Stomach (tissue), 4 donors: ENCODE measurements around the gene TMEM250.

Experiments
- CTCF ChIP-seq, 7 experiments: fragments of 450-650 bp in 4 of 7; fragments of 200-600 bp in 3 of 7; sonication (generic) in 3 of 7; IDR thresholded peaks; one replicate each; pipeline ENCODE4 v1.5.1; 2016 to 2019; ENCODE audit warnings: antibody characterized with exemption in 7 of 7, control low read depth in 2 of 7, mild to moderate bottlenecking in 1 of 7
- EP300 ChIP-seq: sonication (generic); formaldehyde crosslinking; IDR thresholded peaks from one replicate; pipeline ENCODE4 v1.6.1; 2017; ENCODE audit warnings: antibody characterized with exemption
- POLR2A ChIP-seq, 4 donors: fragments of 450-650 bp; IDR thresholded peaks; one replicate each; pipeline ENCODE4 v1.6.1; 2016; ENCODE audit warnings: antibody characterized with exemption in 4 of 4, control low read depth in 2 of 4, mild to moderate bottlenecking in 1 of 4, moderate library complexity in 1 of 4
- POLR2AphosphoS5 ChIP-seq, 3 donors: sonication (generic); formaldehyde crosslinking; IDR thresholded peaks; one replicate each; pipeline ENCODE4 v1.6.1; 2016; ENCODE audit warnings: antibody characterized with exemption in 3 of 3

GRCh38 chr9:136103651-136104487, 14.8 kb downstream of the TMEM250 start:
- no peak for TF ChIP-seq CTCF (IDR thresholded peaks at IDR 0.05)
- TF ChIP-seq POLR2A (IDR thresholded peaks at IDR 0.05), result no peak
- no peak for TF ChIP-seq EP300
- no peak for TF ChIP-seq POLR2AphosphoS5 (IDR thresholded peaks at IDR 0.05)
